ENCODE measurements around the gene FLG2.
A peak's percentile ranks its signal among the peaks of the same experiment; 100 is the strongest.

- TF ChIP-seq CTCF (IDR thresholded peaks at IDR 0.05) (peak; percentile 70 to 72), POLR2A (IDR thresholded peaks at IDR 0.05) (no peak)
These were observed 12.6 kb downstream of the FLG2 start for GRCh38 chr1:152347116-152347728.
